ENCODE measurements around the gene PER1.

The PER1 gene

DNA sequence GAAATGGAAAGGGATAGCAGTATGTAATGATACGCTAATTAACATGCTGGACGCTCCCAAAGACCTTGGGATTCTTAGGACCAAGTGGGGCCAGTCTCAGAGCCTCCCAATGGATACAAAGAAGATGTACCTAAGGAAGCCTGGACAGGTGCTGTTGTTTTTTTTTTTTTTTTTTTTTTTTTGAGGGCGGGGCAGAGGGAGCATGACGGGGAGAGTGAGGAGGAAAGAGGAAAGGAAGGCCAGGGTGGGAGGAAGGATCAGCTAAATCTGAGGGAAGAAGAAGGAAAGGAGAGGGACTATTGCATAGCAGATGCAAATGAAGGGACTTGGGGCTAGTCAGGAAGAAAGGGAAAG is 8.0 kb upstream of the PER1 start:
- TF ChIP-seq, protein P1, sequence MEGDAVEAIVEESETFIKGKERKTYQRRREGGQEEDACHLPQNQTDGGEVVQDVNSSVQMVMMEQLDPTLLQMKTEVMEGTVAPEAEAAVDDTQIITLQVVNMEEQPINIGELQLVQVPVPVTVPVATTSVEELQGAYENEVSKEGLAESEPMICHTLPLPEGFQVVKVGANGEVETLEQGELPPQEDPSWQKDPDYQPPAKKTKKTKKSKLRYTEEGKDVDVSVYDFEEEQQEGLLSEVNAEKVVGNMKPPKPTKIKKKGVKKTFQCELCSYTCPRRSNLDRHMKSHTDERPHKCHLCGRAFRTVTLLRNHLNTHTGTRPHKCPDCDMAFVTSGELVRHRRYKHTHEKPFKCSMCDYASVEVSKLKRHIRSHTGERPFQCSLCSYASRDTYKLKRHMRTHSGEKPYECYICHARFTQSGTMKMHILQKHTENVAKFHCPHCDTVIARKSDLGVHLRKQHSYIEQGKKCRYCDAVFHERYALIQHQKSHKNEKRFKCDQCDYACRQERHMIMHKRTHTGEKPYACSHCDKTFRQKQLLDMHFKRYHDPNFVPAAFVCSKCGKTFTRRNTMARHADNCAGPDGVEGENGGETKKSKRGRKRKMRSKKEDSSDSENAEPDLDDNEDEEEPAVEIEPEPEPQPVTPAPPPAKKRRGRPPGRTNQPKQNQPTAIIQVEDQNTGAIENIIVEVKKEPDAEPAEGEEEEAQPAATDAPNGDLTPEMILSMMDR (conservative IDR thresholded peaks at IDR 0.05; ENCODE audit: low read depth, low read length) = no peak
- no peak for DNase-seq (ENCODE audit: low read depth)
- no peak overlapping the region for H3K4me3 ChIP-seq (ENCODE audit: low read length)

DNA sequence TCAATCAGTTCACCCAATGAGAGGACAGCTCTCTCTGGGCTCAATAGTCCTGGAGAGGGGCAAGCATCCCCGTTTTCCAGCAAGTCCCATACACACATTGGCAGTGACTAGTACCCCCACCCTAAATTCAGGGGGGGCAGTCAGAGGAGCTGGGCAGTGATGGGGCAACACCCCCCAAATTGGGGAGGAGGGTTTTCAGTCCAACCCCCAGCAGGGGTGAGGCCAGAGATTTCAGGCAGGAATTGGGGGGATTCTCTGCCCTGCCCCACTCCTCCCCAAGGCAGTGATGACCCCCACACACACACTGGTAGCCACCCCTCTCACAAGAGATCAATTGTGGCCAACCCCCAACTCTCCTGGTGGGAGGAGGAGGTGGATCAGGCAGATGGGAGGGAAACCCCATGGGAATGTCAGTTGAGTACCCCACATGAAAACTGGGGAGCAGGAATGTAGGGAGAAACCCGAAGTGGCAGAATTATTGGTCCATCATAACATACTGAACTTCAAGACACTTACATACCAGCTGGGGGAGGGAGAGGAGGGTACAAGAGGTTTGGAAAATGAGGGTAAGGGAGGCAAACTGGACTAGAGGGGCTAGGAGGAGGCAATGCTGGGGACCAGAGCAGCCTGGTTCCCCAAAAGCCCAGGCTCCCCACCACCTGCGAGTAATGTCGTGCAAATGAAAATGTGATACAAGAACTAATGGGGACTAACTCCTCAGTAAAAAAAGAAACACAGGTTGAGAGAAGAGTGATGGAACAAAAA is 7.4 kb upstream of the PER1 start:
- no peak for DNase-seq (ENCODE audit: low read depth)
- TF ChIP-seq, protein P1 (conservative IDR thresholded peaks at IDR 0.05; ENCODE audit: low read depth, low read length) = no peak
- no peak overlapping the region for H3K4me3 ChIP-seq (ENCODE audit: low read length)

DNA sequence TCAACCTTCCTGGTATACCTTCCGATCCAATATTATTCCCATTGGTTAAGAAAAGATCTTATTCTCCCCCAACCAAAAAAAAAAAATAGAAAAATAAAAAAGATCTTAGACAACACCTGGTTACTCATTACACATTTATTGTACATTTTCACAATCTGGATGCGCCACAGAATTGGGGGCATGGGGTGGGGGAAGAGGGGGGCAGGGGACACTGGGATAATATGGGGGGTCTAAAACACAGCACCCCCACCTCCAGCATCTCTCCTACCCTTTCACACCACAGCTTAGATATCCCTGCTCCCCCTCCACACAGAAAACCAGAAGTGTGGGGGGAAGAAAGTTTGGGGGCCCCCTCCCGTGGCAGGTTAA is 6.8 kb upstream of the PER1 start:
- DNase-seq (ENCODE audit: low read depth) = no peak
- TF ChIP-seq, protein P1 (conservative IDR thresholded peaks at IDR 0.05; ENCODE audit: low read depth, low read length) = no peak
- no peak overlapping the region for H3K4me3 ChIP-seq (ENCODE audit: low read length)

DNA sequence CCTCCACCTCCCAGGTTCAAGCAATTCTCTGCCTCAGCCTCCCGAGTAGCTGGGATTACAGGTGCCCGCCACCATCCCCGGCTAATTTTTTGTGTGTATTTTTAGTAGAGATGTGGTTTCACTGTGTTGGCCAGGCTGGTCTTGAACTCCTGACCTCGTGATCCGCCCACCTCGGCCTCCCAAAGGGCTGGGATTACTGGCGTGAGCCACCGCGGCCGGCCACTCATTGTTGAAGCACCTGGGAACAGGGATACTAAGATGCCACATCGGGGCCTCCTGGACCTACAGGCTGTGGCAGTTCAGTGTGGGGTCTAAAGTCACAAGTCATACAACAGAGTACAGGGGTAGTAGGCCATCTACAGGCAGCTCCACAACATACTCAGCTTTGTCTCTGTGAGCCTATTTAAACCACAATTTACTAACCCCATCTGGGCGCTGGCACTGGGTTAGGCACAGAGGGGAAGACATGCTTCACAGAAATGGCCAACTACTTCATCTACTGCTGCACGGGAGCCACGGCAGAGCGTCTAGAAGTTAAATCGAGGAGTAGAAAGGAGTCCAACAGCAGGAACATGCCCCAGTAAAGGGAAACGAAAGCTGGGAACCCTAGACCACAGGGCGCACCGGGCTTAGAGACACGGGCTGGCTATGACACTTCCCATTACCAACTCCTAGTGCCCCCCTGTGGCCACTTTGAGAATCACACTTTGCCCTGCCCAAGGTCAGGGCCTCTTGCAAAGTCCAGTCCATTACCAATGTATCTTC is 6.2 kb upstream of the PER1 start:
- H3K4me3 ChIP-seq (ENCODE audit: low read length) = no peak overlapping the region
- DNase-seq (ENCODE audit: low read depth) = no peak
- TF ChIP-seq, protein P1 (conservative IDR thresholded peaks at IDR 0.05; ENCODE audit: low read depth, low read length) = peak; percentile 83

DNA sequence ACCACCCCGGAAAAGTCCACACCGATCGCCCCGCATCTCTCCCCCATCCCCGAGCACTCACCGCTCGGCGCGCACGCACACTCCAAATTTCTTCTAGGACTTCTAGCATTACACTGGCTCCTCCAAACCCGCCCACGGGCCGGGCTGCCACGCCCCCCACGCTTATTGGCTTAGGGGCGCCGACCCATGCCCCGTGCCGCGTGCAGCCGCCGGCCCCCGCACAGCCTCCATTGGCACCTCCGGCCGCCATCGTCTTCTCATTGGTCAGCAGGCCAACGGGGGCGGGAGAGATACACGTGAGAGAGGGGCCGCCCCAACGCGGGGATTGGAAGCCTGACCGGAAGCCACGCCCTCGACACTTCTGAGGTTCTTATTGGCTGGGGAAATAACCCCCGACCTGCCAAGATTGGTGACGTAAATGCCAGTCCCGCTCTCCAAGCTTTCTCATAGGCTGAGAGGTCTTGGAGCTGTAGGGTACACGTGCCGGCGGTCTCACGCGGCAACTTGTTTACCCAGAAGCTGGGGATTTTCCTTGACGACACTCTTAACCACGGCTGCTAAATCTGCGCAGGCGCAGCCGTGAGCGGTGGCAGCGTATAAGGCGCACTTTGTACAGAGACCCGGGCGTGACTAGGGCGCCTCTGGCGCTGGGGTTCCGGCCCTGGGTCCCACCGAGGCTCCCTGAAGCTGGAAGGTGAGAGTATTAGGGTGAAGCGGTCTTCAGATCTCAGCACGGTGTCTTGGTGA is 4.2 kb upstream of the PER1 start:
- peak; percentile 100 for DNase-seq (ENCODE audit: low read depth)
- TF ChIP-seq, protein P1 (conservative IDR thresholded peaks at IDR 0.05; ENCODE audit: low read depth, low read length) = no peak

DNA sequence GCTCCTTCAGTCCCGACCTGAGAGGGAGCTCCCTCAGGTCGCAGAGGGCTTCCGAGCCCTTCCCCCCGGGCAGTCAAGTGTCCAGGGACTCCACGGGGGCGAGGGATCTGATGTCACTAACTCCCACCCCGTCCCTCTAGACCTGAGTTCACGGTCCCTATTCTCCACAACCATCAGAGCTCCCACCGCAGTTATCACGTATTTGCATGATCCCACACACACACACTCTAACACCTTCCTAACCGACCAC is 3.7 kb upstream of the PER1 start:
- H3K4me3 ChIP-seq (ENCODE audit: low read length) = peak overlapping the region; percentile 72
- DNase-seq (ENCODE audit: low read depth) = no peak
- TF ChIP-seq, protein P1 (conservative IDR thresholded peaks at IDR 0.05; ENCODE audit: low read depth, low read length) = no peak

More for the DNA sequence above, 4.2 kb upstream of the PER1 start:
- H3K4me3 ChIP-seq (ENCODE audit: low read length) = peak overlapping the region; percentile 72
